Heart right ventricle (tissue), 16 donors: ENCODE results near the gene GIT2. TPM values are rescaled to one million over a fixed set of nuclear protein-coding genes. Genes with fewer than 3 reads are reported as not detected.

Experiments
- ATAC-seq, 8 donors: fragments of 200-7000 bp; cut with Tn5 transposase; one replicate each; pipeline ENCODE4 v1.9.1; 2020; ENCODE audit warnings: mild to moderate bottlenecking in 8 of 8, moderate library complexity in 8 of 8, moderate number of reproducible peaks in 1 of 8
- DNase-seq, 2 donors: peaks; one replicate each; pipeline ENCODE4 v3.0.0-alpha.2; 2020
- H3K27ac ChIP-seq, 10 donors: fragments of 200-600 bp; sonication (generic) in 2 of 10; one replicate each; pipeline versions ENCODE4 v1.5.0 to v1.8.0; 2020 to 2022; ENCODE audit warnings: mild to moderate bottlenecking in 3 of 10
- H3K27me3 ChIP-seq, 7 donors: fragments of 200-600 bp; one replicate each; pipeline ENCODE4 v1.8.0; 2021 to 2022; ENCODE audit warnings: mild to moderate bottlenecking in 2 of 7
- H3K36me3 ChIP-seq, 9 donors: fragments of 200-600 bp; sonication (generic) in 1 of 9; one replicate each; pipeline versions ENCODE4 v1.5.0 to v1.8.0; 2020 to 2022; ENCODE audit warnings: mild to moderate bottlenecking in 2 of 9
- H3K4me1 ChIP-seq, 9 donors: fragments of 200-600 bp; sonication (generic) in 1 of 9; one replicate each; pipeline versions ENCODE4 v1.5.0 to v1.8.0; 2020 to 2022; ENCODE audit warnings: mild to moderate bottlenecking in 4 of 9
- H3K4me3 ChIP-seq, 10 donors: fragments of 200-600 bp; sonication (generic) in 2 of 10; one replicate each; pipeline versions ENCODE4 v1.5.0 to v1.8.0; 2020 to 2022; ENCODE audit warnings: mild to moderate bottlenecking in 7 of 10, moderate library complexity in 2 of 10
- H3K9me3 ChIP-seq, 11 donors: fragments of 200-600 bp in 10 of 11; sonication (generic) in 2 of 11; one replicate each; pipeline versions ENCODE4 v1.5.0 to v1.8.0; 2013 to 2022; ENCODE audit warnings: mild to moderate bottlenecking in 2 of 11, control low read depth in 1 of 11, moderate library complexity in 1 of 11
- CTCF ChIP-seq, 9 donors: fragments of 200-600 bp; sonication (generic) in 2 of 9; IDR thresholded peaks; one replicate each; pipeline versions ENCODE4 v1.5.0 to v1.8.0; 2021 to 2022; ENCODE audit warnings: antibody characterized with exemption in 9 of 9, mild to moderate bottlenecking in 5 of 9, moderate library complexity in 1 of 9
- WGBS, 2 donors: extraction: QIAGEN DNeasy Blood & Tissue Kit; methylation state at CpG; one replicate each; pipeline ENCODE4 v1.1.7; 2013; ENCODE audit warnings: inconsistent platforms in 1 of 2; 5-methylcytosine and 5-hydroxymethylcytosine counted together
- intact Hi-C, 10 donors: fragments of 100-400 bp; cut with DNase I; formaldehyde crosslinking; loops; one replicate each; pipeline versions ENCODE4 v1.11.1 to v1.14.2; 2022
- polyA plus RNA-seq, 2 donors: library from polyadenylated mRNA; stranded (reverse); fragments of 200-250 nt; gene quantifications; one replicate each; pipeline ENCODE4 v1.2.3, GENCODE V29; 2013
- total RNA-seq, 10 donors: library from RNA; stranded (reverse); fragmentation: NEBNext Ultra II Directional in 3 of 10; extraction: Animal tissue kit (Norgen Biotek cat#: 25700) in 3 of 10; gene quantifications; one replicate each; pipeline versions ENCODE4 v1.2.1 to v1.2.4, GENCODE V29; 2021 to 2023
- donor health status: Arrhythmogenic right ventricular cardiomyopathy.
- donor health status: ischemic (EF 13 %, LVEDD 7.1; RV severe dilation, severe dysfunction).
- donor health status: healthy with polysubstance abuse.
- donor health status: DM: no; HTN: yes; CAD: no.
- donor health status: DM: no; HTN: no; CAD: no.
- donor health status: ischemic (EF 25% LVEDD 6.9; RV normal size, moderate dysfunction).
- donor health status: ischemic (EF 25% LVEDD 5.7; RV mildly dilated, moderate dysfunction).
- donor health status: healthy.
- donor health status: DM: yes; HTN: yes; CAD: no.
- donor health status: Ischemic cardiomyopathy.
- donor health status: ischemic (EF 35%, LVEDD 5.7; RV mildly dilated, moderate dysfunction).
- donor health status: nonischemic (EF 11% LVEDD 7.7; RV severe dilation, severe dysfunction).
- donor health status: DM: yes; HTN: yes; CAD: no.
- donor health status: PGD.
- donor health status: ischemic (EF 29% LVEDD 5.4; RV normal size, mild dysfunction).
- donor health status: nonischemic (EF 23%, LVEDD 6.1; RV moderate dilation, normal function).

The GIT2 gene
- total and polyA plus RNA-seq, 12 donors, result 17.8 to 44.9 (median 38.9) TPM

GRCh38 chr12:109968801-109969200 is 27.4 kb downstream of the GIT2 start:
- no peak for TF ChIP-seq CTCF (IDR thresholded peaks at IDR 0.05)
- H3K4me3 ChIP-seq, result no peak overlapping the region
- H3K9me3 ChIP-seq, result no peaks in the 10 kb centered on the region
- 92 to 99% methylated on average over 8 of the region's 8 CpGs for WGBS, 2 donors
- no peaks in the 10 kb centered on the region for H3K27me3 ChIP-seq
- no peak for DNase-seq
- no peak overlapping the region for H3K27ac ChIP-seq
- no peak for ATAC-seq
- peaks cover 0 to 11% (median 5%) of the 10 kb centered on the region in 9 donors for H3K4me1 ChIP-seq
- intact Hi-C loops, result no loop called here
- peaks cover 0 to 99% (median 40%) of the 10 kb centered on the region in 9 donors for H3K36me3 ChIP-seq

- 73 to 80% methylated on average over 2 of the region's 2 CpGs for WGBS, 2 donors
- Histone ChIP-seq H3K27ac (peak overlapping the region in 1 of 10 donors; percentile 48), H3K9me3 (no peaks in the 10 kb centered on the region), H3K4me3 (no peak overlapping the region), H3K4me1 (peaks cover 0 to 11% (median 8%) of the 10 kb centered on the region in 9 donors), H3K27me3 (no peaks in the 10 kb centered on the region), H3K36me3 (peaks cover 0 to 99% (median 42%) of the 10 kb centered on the region in 9 donors)
- no peak for DNase-seq
- TF ChIP-seq CTCF (IDR thresholded peaks at IDR 0.05), result no peak
- no peak for ATAC-seq
- intact Hi-C loops, result no loop called here
These were observed 28.1 kb downstream of the GIT2 start for GRCh38 chr12:109968032-109968420.

GRCh38 chr12:109967383-109968031 is 28.7 kb downstream of the GIT2 start:
- no peak for ATAC-seq
- Histone ChIP-seq H3K36me3 (peaks cover 0 to 99% (median 43%) of the 10 kb centered on the region in 9 donors), H3K4me3 (no peak overlapping the region), H3K27ac (peak overlapping the region in 1 of 10 donors; percentile 48), H3K9me3 (no peaks in the 10 kb centered on the region), H3K4me1 (peaks cover 0 to 11% (median 8%) of the 10 kb centered on the region in 9 donors), H3K27me3 (no peaks in the 10 kb centered on the region)
- WGBS, 2 donors, result 76 to 77% methylated on average over 8 of the region's 8 CpGs
- TF ChIP-seq CTCF (IDR thresholded peaks at IDR 0.05), result no peak
- DNase-seq, result no peak
- intact Hi-C loops, result no loop called here

- Histone ChIP-seq H3K36me3 (peaks cover 0 to 99% (median 43%) of the 10 kb centered on the region in 9 donors), H3K4me1 (peaks cover 0 to 16% (median 9%) of the 10 kb centered on the region in 9 donors), H3K27ac (no peak overlapping the region), H3K9me3 (no peaks in the 10 kb centered on the region), H3K4me3 (no peak overlapping the region), H3K27me3 (no peaks in the 10 kb centered on the region)
- ATAC-seq (no peak), DNase-seq (no peak)
- WGBS, 2 donors, result 94% methylated on average over 4 of the region's 4 CpGs
- no peak for TF ChIP-seq CTCF (IDR thresholded peaks at IDR 0.05)
- intact Hi-C loops, result no loop called here
These were observed 29.6 kb downstream of the GIT2 start for GRCh38 chr12:109966546-109966945.
